Measurements from ENCODE around the gene CARD11.

The CARD11 gene

DNA sequence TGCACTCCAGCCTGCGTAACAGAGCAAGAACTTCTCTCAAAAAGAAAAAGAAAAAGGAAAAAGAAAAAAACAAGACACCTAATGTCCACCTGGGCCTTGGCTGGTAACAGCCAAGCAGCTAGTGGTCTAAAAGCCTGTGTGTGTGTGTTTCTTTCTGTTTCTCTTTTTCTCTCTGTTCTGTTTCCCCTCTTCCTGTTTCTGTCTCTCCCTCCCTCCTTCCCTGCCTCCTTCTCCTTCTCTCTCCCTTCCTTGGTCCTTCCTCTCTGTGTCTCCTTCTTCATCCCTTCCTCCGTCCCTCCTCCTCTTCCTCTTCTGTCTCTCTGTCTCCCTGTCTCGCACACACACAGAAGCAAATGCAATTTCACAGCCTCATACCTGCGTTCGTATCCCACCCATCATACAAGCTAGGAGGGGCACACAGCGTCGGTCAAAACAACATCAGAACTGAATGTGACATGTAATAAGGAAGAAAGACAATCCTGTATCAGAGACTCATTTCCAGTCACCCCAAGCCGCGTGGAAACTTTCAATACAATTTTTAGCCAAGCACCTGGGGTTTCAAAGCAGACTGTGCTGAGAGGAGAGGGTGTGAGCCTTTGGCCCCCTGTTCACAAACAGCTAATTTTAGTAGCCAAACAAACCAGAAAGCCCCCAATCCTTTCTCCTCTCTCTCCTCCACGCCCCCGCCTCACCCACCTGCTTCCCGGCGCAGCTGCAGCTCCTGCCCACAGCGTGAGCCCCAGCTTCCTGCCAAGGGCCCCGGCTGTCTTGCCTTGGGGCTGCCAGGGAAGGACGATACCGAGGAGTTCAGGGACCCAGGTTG is 149.3 kb downstream of the CARD11 start:
- Histone ChIP-seq H3K9ac (peak overlapping the region; percentile 79), H3K36me3 (no peaks in the 10 kb centered on the region), H3K4me1 (peaks cover 77% of the 10 kb centered on the region), H3K4me3 (peak overlapping the region; percentile 60), H4K20me1 (no peaks in the 10 kb centered on the region), H3K27me3 (no peaks in the 10 kb centered on the region), H3K9me3 (peaks cover 12% of the 10 kb centered on the region), H3K4me2 (peak overlapping the region; percentile 78), H3K27ac (peak overlapping the region; percentile 92)
- no peak for TF ChIP-seq Cebpa-rat (IDR thresholded peaks at IDR 0.05)

DNA sequence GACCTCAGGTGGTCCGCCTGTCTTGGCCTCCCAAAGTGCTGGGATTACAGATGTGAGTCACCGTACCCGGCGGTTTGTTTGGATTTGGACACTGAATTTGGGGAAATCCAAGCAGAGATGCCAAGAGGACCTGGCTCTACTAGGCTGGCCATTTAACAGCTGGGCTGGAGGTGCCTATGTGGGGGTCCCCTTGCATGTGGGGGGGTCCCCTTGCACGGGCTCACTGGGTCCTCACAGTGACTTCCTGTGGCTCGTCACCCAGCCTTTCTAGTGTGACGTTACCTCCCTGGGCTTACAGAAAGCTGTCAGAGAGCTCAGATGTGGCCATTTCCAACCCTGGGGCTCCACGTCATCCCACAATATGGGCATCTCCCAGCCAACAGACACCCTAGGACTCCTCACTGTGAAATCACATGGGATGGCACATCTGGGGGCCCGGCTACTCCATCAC is 150.2 kb downstream of the CARD11 start:
- Histone ChIP-seq H3K36me3 (no peaks in the 10 kb centered on the region), H3K27me3 (no peaks in the 10 kb centered on the region), H4K20me1 (no peaks in the 10 kb centered on the region), H3K27ac (peak overlapping the region; percentile 92), H3K4me1 (peaks cover 71% of the 10 kb centered on the region), H3K9ac (peak overlapping the region; percentile 79), H3K9me3 (peaks cover 8% of the 10 kb centered on the region), H3K4me3 (peak overlapping the region; percentile 60), H3K4me2 (peak overlapping the region; percentile 78)
- TF ChIP-seq Cebpa-rat (IDR thresholded peaks at IDR 0.05), result no peak

GRCh38 chr7:2892549-2892948 is 151.1 kb downstream of the CARD11 start:
- H3K4me3 ChIP-seq, result no peak overlapping the region
- H3K9ac ChIP-seq, result peak overlapping the region; percentile 79
- H3K27ac ChIP-seq, result peak overlapping the region; percentile 92
- no peaks in the 10 kb centered on the region for H3K27me3 ChIP-seq
- TF ChIP-seq Cebpa-rat (IDR thresholded peaks at IDR 0.05), result no peak
- peaks cover 76% of the 10 kb centered on the region for H3K4me1 ChIP-seq
- H4K20me1 ChIP-seq, result no peaks in the 10 kb centered on the region
- H3K4me2 ChIP-seq, result peak overlapping the region; percentile 78
- no peaks in the 10 kb centered on the region for H3K36me3 ChIP-seq
- H3K9me3 ChIP-seq, result no peaks in the 10 kb centered on the region

GRCh38 chr7:2887816-2888215 is 155.9 kb downstream of the CARD11 start:
- H3K27me3 ChIP-seq, result no peaks in the 10 kb centered on the region
- peaks cover 63% of the 10 kb centered on the region for H3K4me1 ChIP-seq
- H3K4me3 ChIP-seq, result no peak overlapping the region
- H3K27ac ChIP-seq, result no peak overlapping the region
- H3K9me3 ChIP-seq, result no peaks in the 10 kb centered on the region
- H4K20me1 ChIP-seq, result no peaks in the 10 kb centered on the region
- H3K36me3 ChIP-seq, result no peaks in the 10 kb centered on the region
- no peak for TF ChIP-seq Cebpa-rat (IDR thresholded peaks at IDR 0.05)
- no peak overlapping the region for H3K9ac ChIP-seq
- no peak overlapping the region for H3K4me2 ChIP-seq

DNA sequence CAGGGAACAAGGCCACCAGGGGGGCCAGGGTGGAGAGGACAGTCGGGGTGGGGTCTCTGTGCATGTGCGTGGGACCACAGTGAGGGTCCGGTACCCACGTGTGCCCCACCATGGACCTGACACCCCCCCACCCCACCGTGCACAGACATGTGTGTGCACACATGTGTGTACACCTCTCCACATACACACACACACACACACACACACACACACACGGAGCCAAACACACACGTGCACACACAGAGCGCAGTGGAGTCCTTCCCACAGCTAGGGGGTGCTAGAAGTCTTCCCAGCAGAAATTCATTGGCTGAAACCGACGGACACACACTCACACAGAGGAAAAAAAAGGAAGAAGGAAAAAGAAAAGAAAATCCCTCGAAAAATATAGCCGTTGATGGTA is 156.8 kb downstream of the CARD11 start:
- Histone ChIP-seq H3K4me2 (peak overlapping the region; percentile 22; the same call in 1 of the 2 replicates), H3K9ac (no peak overlapping the region), H3K4me3 (no peak overlapping the region), H4K20me1 (no peaks in the 10 kb centered on the region), H3K9me3 (no peaks in the 10 kb centered on the region), H3K27ac (no peak overlapping the region), H3K4me1 (peaks cover 63% of the 10 kb centered on the region), H3K36me3 (no peaks in the 10 kb centered on the region), H3K27me3 (no peaks in the 10 kb centered on the region)
- no peak for TF ChIP-seq Cebpa-rat (IDR thresholded peaks at IDR 0.05)

DNA sequence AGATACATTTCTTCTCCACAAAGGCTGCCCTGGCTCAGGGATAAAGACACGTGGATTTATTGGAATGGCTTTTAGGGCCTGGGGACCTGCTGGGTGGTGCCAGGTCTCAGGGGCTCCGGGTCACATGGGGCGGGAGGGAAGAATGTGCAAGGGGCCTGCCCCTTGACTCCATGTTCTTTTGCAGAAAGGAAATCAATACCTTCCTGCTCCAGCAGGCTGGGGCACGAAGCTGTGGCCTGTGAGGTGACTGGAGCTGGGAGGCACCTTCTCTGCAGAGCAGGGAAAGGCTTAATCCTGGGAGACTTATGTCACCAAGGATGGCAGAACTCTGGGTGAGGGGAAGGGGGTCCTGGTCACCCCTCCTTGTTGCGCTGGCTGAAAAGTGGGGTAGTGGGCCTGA is 157.3 kb downstream of the CARD11 start:
- H3K9ac ChIP-seq, result no peak overlapping the region
- no peaks in the 10 kb centered on the region for H3K27me3 ChIP-seq
- H3K4me1 ChIP-seq, result peaks cover 64% of the 10 kb centered on the region
- no peaks in the 10 kb centered on the region for H3K9me3 ChIP-seq
- no peak overlapping the region for H3K4me3 ChIP-seq
- no peak overlapping the region for H3K27ac ChIP-seq
- H3K36me3 ChIP-seq, result no peaks in the 10 kb centered on the region
- peak overlapping the region; percentile 22; the same call in 1 of the 2 replicates for H3K4me2 ChIP-seq
- no peaks in the 10 kb centered on the region for H4K20me1 ChIP-seq
- no peak for TF ChIP-seq Cebpa-rat (IDR thresholded peaks at IDR 0.05)

DNA sequence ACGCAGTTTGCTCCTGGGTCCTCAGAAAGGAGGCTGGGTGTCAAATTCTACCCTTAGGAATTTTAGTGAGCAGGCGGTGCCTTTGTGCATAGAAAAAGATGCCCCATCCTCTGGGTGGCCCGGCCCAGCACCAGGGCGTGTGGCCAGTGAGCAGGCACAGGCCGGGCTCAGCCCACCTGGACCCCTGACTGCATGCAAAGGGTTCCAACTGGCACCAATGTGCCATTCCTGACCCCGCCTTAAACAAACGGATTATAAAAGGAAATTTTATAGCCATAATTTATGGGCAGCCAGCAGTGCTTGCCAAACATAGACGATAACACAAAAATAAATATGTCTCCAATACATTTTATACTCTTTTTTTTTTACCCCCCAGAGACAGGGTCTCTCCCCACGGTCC is 159.5 kb downstream of the CARD11 start:
- TF ChIP-seq Cebpa-rat (IDR thresholded peaks at IDR 0.05), result no peak
- Histone ChIP-seq H3K36me3 (no peaks in the 10 kb centered on the region), H4K20me1 (no peaks in the 10 kb centered on the region), H3K9me3 (no peaks in the 10 kb centered on the region), H3K27me3 (no peaks in the 10 kb centered on the region), H3K4me2 (no peak overlapping the region), H3K9ac (no peak overlapping the region), H3K4me3 (no peak overlapping the region), H3K27ac (no peak overlapping the region), H3K4me1 (peaks cover 68% of the 10 kb centered on the region)

GRCh38 chr7:2883101-2883500 is 160.6 kb downstream of the CARD11 start:
- H3K4me1 ChIP-seq, result peaks cover 79% of the 10 kb centered on the region
- H3K27me3 ChIP-seq, result no peaks in the 10 kb centered on the region

GRCh38 chr7:2882111-2882510 is 161.6 kb downstream of the CARD11 start:
- no peak for TF ChIP-seq Cebpa-rat (IDR thresholded peaks at IDR 0.05)
- peaks cover 81% of the 10 kb centered on the region for H3K4me1 ChIP-seq
- no peak overlapping the region for H3K4me3 ChIP-seq
- no peaks in the 10 kb centered on the region for H3K27me3 ChIP-seq
- no peak overlapping the region for H3K27ac ChIP-seq
- no peak overlapping the region for H3K9ac ChIP-seq
- H3K4me2 ChIP-seq, result peak overlapping the region; percentile 72
- H3K9me3 ChIP-seq, result no peaks in the 10 kb centered on the region
- H4K20me1 ChIP-seq, result no peaks in the 10 kb centered on the region
- no peaks in the 10 kb centered on the region for H3K36me3 ChIP-seq

More at GRCh38 chr7:2883101-2883500, 160.6 kb downstream of the CARD11 start:
- no peaks in the 10 kb centered on the region for H3K9me3 ChIP-seq
- no peak overlapping the region for H3K27ac ChIP-seq
- TF ChIP-seq Cebpa-rat (IDR thresholded peaks at IDR 0.05), result no peak
- peak overlapping the region; percentile 72 for H3K4me2 ChIP-seq
- no peak overlapping the region for H3K4me3 ChIP-seq
- no peak overlapping the region for H3K9ac ChIP-seq
- no peaks in the 10 kb centered on the region for H3K36me3 ChIP-seq
- no peaks in the 10 kb centered on the region for H4K20me1 ChIP-seq

DNA sequence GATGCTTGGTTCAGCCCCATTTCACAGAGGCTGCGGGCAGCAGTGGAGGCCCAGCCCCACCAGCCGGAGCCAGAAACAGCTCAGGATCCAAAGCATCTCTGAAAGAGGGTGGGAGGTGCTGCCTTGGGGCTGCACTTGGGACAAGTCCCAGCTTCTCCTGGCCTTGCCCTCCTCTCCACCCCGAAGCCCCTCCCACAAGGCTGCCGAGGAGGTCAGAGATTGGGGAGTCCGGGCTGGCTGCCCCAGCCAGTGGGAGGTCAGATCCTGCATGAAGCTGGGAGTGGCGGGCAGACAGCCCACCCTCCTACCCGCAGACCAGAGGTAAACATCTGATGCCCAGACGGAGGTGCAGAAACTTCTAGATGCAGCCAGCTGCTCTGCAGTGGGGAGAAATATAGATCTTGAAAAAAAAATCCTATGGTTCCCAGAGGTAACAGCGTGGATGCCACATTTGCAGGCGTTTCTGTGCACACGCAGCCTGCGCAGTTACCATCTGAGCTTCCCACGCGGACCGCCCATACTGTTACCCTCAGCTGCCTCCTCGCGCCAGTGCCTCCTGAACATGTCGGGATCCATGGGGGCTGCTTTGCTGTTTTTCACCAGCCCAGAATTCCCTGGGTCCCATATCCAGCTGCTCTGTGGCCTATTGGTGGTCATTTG is 162.7 kb downstream of the CARD11 start:
- Histone ChIP-seq H3K9ac (no peak overlapping the region), H3K9me3 (no peaks in the 10 kb centered on the region), H3K27me3 (no peaks in the 10 kb centered on the region), H3K4me2 (peak overlapping the region; percentile 77), H3K36me3 (no peaks in the 10 kb centered on the region), H3K4me1 (peaks cover 83% of the 10 kb centered on the region), H4K20me1 (no peaks in the 10 kb centered on the region), H3K4me3 (no peak overlapping the region), H3K27ac (no peak overlapping the region)
- TF ChIP-seq Cebpa-rat (IDR thresholded peaks at IDR 0.05), result no peak
